ENCODE measurements around the gene TTC3.

DNA sequence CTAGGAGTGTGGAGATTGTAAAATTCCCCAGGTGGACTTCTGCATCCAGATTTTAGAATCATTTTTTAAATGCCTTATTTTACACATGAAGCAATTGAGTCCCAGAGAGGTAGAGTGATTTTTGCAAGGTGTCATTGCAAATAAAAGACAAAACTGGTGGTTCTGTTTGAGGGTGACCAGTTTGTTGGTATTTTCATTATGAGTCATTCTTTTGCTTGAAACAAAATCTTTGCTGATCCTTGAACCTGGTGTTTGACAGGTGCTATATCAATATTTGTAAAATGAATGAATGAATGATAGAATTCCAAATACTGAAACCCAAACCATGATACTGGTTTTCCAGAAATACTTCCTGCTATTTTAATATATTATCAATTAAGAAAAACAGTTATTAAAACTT is 44.1 kb downstream of the TTC3 start:
- TF ChIP-seq EZH2phosphoT487 (IDR thresholded peaks at IDR 0.05; ENCODE audit: borderline replicate concordance, low read length) = no peak
- TF ChIP-seq, protein P1, sequence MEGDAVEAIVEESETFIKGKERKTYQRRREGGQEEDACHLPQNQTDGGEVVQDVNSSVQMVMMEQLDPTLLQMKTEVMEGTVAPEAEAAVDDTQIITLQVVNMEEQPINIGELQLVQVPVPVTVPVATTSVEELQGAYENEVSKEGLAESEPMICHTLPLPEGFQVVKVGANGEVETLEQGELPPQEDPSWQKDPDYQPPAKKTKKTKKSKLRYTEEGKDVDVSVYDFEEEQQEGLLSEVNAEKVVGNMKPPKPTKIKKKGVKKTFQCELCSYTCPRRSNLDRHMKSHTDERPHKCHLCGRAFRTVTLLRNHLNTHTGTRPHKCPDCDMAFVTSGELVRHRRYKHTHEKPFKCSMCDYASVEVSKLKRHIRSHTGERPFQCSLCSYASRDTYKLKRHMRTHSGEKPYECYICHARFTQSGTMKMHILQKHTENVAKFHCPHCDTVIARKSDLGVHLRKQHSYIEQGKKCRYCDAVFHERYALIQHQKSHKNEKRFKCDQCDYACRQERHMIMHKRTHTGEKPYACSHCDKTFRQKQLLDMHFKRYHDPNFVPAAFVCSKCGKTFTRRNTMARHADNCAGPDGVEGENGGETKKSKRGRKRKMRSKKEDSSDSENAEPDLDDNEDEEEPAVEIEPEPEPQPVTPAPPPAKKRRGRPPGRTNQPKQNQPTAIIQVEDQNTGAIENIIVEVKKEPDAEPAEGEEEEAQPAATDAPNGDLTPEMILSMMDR (conservative IDR thresholded peaks at IDR 0.05; ENCODE audit: low read depth, low read length) = no peak
